ENCODE data around the gene ANXA7.

Gene ANXA7

GRCh38 chr10:73413528-73414229, at the start of gene ANXA7:
Gene ANXA7 (minus strand): TSS chr10:73414058. CDS start chr10:73400856, 13,202 bp downstream.
- DNase-seq (ENCODE audit: low read depth in 3 of 3), result peak; percentile 88 to 97 (median 90)

- DNase-seq (ENCODE audit: low read depth in 3 of 3), result no peak
Measured at GRCh38 chr10:73460897-73461296, 47.0 kb upstream of the ANXA7 start.

- DNase-seq (ENCODE audit: low read depth in 3 of 3), result no peak
Measured at GRCh38 chr10:73459683-73460314, 45.9 kb upstream of the ANXA7 start.

GRCh38 chr10:73456187-73456890, 42.5 kb upstream of the ANXA7 start:
- no peak for DNase-seq (ENCODE audit: low read depth in 3 of 3)

GRCh38 chr10:73449113-73449512, 35.3 kb upstream of the ANXA7 start:
- DNase-seq (ENCODE audit: low read depth in 3 of 3), result no peak

GRCh38 chr10:73448384-73448783, 34.5 kb upstream of the ANXA7 start:
- no peak for DNase-seq (ENCODE audit: low read depth in 3 of 3)

- no peak for DNase-seq (ENCODE audit: low read depth in 3 of 3)
Measured at GRCh38 chr10:73446926-73447325, 33.1 kb upstream of the ANXA7 start.

GRCh38 chr10:73444457-73444856, 30.6 kb upstream of the ANXA7 start:
- no peak for DNase-seq (ENCODE audit: low read depth in 3 of 3)

- DNase-seq (ENCODE audit: low read depth in 3 of 3), result no peak
Measured at GRCh38 chr10:73439605-73440312, 25.9 kb upstream of the ANXA7 start.

GRCh38 chr10:73439055-73439454, 25.2 kb upstream of the ANXA7 start:
- no peak for DNase-seq (ENCODE audit: low read depth in 3 of 3)

GRCh38 chr10:73433538-73433867, 19.6 kb upstream of the ANXA7 start, which contains the start of gene MSS51:
Gene MSS51 (minus strand): TSS chr10:73433561. CDS start chr10:73428284, 5,277 bp downstream.
- DNase-seq (ENCODE audit: low read depth in 3 of 3), result no peak

- DNase-seq (ENCODE audit: low read depth in 3 of 3), result no peak
Measured at GRCh38 chr10:73432646-73433537, 19.0 kb upstream of the ANXA7 start.

GRCh38 chr10:73426318-73426717, 12.5 kb upstream of the ANXA7 start:
- no peak for DNase-seq (ENCODE audit: low read depth in 3 of 3)

GRCh38 chr10:73424478-73424877, 10.6 kb upstream of the ANXA7 start:
- no peak for DNase-seq (ENCODE audit: low read depth in 3 of 3)

- no peak for DNase-seq (ENCODE audit: low read depth in 3 of 3)
Measured at GRCh38 chr10:73423309-73423708, 9.5 kb upstream of the ANXA7 start.

GRCh38 chr10:73416571-73416970, 2.7 kb upstream of the ANXA7 start:
- DNase-seq (ENCODE audit: low read depth in 3 of 3), result no peak

- DNase-seq (ENCODE audit: low read depth in 3 of 3), result no peak
Measured at GRCh38 chr10:73414230-73414945, 530 bp upstream of the ANXA7 start.

GRCh38 chr10:73413108-73413527, 740 bp downstream of the ANXA7 start:
- DNase-seq (ENCODE audit: low read depth in 3 of 3), result peak; percentile 4 to 24 (median 21)

GRCh38 chr10:73410897-73411296, 3.0 kb downstream of the ANXA7 start:
- no peak for DNase-seq (ENCODE audit: low read depth in 3 of 3)

- DNase-seq (ENCODE audit: low read depth in 3 of 3), result no peak
Measured at GRCh38 chr10:73408978-73409521, 4.8 kb downstream of the ANXA7 start.

Measured in stimulated activated CD4-positive, alpha-beta T cell treated with anti-CD3 and anti-CD28 coated beads, TNF-alpha, amount 100 ng/mL, for 48 hours (primary cell).